HG03457 (cell line): ENCODE data around the gene PTPRD.

Experiments used
- ATAC-seq: cut with Tn5 transposase; IDR thresholded peaks from one replicate; pipeline ENCODE4 v1.9.1; 2021; ENCODE audit warnings: moderate number of reproducible peaks; ENCODE audit not compliant: unreplicated experiment

Gene PTPRD

GRCh38 chr9:8382777-8383527, 2229.8 kb downstream of the PTPRD start:
- ATAC-seq, result no peak

- no peak for ATAC-seq
These were observed 2230.5 kb downstream of the PTPRD start for GRCh38 chr9:8382266-8382665.

- no peak for ATAC-seq
These were observed 2231.2 kb downstream of the PTPRD start for GRCh38 chr9:8381601-8382000.

- ATAC-seq, result no peak
These were observed 2238.3 kb downstream of the PTPRD start for GRCh38 chr9:8374471-8374870.

GRCh38 chr9:8371686-8372085, 2241.1 kb downstream of the PTPRD start:
- ATAC-seq, result no peak

- no peak for ATAC-seq
These were observed 2246.5 kb downstream of the PTPRD start for GRCh38 chr9:8366161-8366926.

GRCh38 chr9:8365466-8366160, 2247.2 kb downstream of the PTPRD start:
- no peak for ATAC-seq

- no peak for ATAC-seq
These were observed 2247.8 kb downstream of the PTPRD start for GRCh38 chr9:8365029-8365428.

GRCh38 chr9:8364026-8364752, 2248.6 kb downstream of the PTPRD start:
- ATAC-seq, result no peak

GRCh38 chr9:8362250-8362649, 2250.6 kb downstream of the PTPRD start:
- ATAC-seq, result no peak

GRCh38 chr9:8361364-8361763, 2251.4 kb downstream of the PTPRD start:
- ATAC-seq, result no peak

- ATAC-seq, result no peak
These were observed 2256.4 kb downstream of the PTPRD start for GRCh38 chr9:8356406-8356805.

- no peak for ATAC-seq
These were observed 2261.4 kb downstream of the PTPRD start for GRCh38 chr9:8351436-8351835.

GRCh38 chr9:8349901-8350300, 2262.9 kb downstream of the PTPRD start:
- ATAC-seq, result no peak

GRCh38 chr9:8349376-8349775, 2263.4 kb downstream of the PTPRD start:
- ATAC-seq, result no peak

- no peak for ATAC-seq
These were observed 2264.0 kb downstream of the PTPRD start for GRCh38 chr9:8348756-8349155.

- no peak for ATAC-seq
These were observed 2266.5 kb downstream of the PTPRD start for GRCh38 chr9:8346296-8346695.

GRCh38 chr9:8338767-8339510, 2273.9 kb downstream of the PTPRD start:
- ATAC-seq, result no peak

GRCh38 chr9:8337834-8338766, 2274.7 kb downstream of the PTPRD start:
- ATAC-seq, result no peak
